Upper lobe of left lung (tissue), 4 donors: Measurements from ENCODE around the gene MCM5.

Experiments used
- CTCF ChIP-seq, 6 experiments: fragments of 450-650 bp in 4 of 6; fragments of 200-600 bp in 2 of 6; sonication (generic) in 2 of 6; IDR thresholded peaks; one replicate each; pipeline ENCODE4 v1.5.1; 2016 to 2019; ENCODE audit warnings: antibody characterized with exemption in 6 of 6
- EP300 ChIP-seq, 4 donors: sonication (generic); formaldehyde crosslinking; IDR thresholded peaks; one replicate each; pipeline ENCODE4 v1.5.1; 2017; ENCODE audit warnings: antibody characterized with exemption in 4 of 4, control low read depth in 2 of 4
- POLR2A ChIP-seq, 4 donors: fragments of 450-650 bp; IDR thresholded peaks; one replicate each; pipeline ENCODE4 v1.5.1; 2016 to 2017; ENCODE audit warnings: antibody characterized with exemption in 4 of 4, mild to moderate bottlenecking in 2 of 4

- TF ChIP-seq CTCF (IDR thresholded peaks at IDR 0.05) (no peak), POLR2A (IDR thresholded peaks at IDR 0.05) (no peak), EP300 (IDR thresholded peaks at IDR 0.05) (no peak)
Measured at GRCh38 chr22:35403356-35403755, 3.4 kb downstream of the MCM5 start.
